Ovary (tissue), 3 donors: Measurements from ENCODE around the gene HSF4.

ENCODE experiments used
- POLR2A ChIP-seq: fragments of 450-650 bp; IDR thresholded peaks from one replicate; pipeline ENCODE4 v1.6.1; 2017; ENCODE audit warnings: antibody characterized with exemption, mild to moderate bottlenecking, moderate library complexity
- TF ChIP-seq, protein P1 (sequence below), 3 donors: fragments of 450-650 bp in 2 of 3; fragments of 200-600 bp in 1 of 3; IDR thresholded peaks; one replicate each; pipeline versions ENCODE4 v1.5.1 to v1.8.0; 2016 to 2022; ENCODE audit warnings: antibody characterized with exemption in 3 of 3, mild to moderate bottlenecking in 1 of 3
- donor health status: DM: no; HTN: no; CAD: no.

DNA sequence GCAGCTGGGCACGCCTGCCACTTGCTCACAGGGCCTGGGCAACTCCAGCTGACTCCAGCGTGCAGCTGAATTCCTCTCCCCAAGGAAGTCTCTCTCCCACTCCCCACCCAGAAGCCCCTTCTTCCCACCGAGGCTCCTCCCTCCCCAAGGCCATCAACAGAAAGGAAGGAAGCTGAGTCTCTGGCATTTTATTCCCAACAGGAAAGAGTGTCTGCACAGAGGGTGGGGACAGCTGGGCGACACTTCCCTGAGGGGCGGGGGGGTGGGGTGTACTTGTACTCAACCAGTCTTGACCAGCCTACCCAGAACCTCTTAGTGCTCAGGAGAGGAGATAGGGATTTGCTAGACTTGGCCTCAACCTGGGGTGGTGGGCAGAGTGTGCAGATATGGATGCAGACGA, 25.5 kb downstream of the HSF4 start, which contains the start of gene EXOC3L1:
- TF ChIP-seq, protein P1, sequence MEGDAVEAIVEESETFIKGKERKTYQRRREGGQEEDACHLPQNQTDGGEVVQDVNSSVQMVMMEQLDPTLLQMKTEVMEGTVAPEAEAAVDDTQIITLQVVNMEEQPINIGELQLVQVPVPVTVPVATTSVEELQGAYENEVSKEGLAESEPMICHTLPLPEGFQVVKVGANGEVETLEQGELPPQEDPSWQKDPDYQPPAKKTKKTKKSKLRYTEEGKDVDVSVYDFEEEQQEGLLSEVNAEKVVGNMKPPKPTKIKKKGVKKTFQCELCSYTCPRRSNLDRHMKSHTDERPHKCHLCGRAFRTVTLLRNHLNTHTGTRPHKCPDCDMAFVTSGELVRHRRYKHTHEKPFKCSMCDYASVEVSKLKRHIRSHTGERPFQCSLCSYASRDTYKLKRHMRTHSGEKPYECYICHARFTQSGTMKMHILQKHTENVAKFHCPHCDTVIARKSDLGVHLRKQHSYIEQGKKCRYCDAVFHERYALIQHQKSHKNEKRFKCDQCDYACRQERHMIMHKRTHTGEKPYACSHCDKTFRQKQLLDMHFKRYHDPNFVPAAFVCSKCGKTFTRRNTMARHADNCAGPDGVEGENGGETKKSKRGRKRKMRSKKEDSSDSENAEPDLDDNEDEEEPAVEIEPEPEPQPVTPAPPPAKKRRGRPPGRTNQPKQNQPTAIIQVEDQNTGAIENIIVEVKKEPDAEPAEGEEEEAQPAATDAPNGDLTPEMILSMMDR (IDR thresholded peaks at IDR 0.05), result no peak
- no peak for TF ChIP-seq POLR2A
